ENCODE results near the gene MPL. TPM values are rescaled to one million over a fixed set of nuclear protein-coding genes. Genes with fewer than 3 reads are reported as not detected.
A peak's percentile ranks its signal among the peaks of the same experiment; 100 is the strongest.

Gene MPL
- total RNA-seq, 3 donors from 2014 or later = not detected

DNA sequence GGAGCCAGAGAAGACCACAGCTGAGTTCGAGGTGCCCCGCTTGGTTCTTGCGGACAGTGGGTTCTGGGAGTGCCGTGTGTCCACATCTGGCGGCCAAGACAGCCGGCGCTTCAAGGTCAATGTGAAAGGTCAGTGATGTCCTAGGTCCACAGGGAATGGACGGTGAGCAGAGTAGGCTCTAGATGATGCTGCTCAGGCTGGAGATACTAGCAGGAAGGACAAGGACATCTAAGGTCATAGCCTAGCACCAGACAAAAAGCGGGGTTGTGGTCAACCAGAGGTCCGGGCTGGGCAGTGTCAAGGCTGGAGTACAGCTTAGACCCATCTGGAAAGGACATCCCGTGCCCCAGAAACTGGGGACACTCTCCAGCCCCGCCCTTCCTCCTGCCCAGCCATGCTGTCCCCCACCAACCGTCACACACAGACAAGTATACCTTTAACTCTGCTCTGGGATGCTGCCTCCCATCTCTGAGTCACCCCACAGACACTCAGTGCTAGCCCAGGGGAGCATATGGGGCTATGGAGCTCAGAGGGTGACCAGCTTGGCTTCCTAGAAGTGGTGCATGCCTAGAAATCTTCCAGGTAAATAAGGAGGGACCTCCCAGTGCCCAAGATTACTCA, 28.1 kb upstream of the MPL start:
- H3K36me3 ChIP-seq = no peaks in the 10 kb centered on the region
- intact Hi-C loops (cut with DNase I; ENCODE audit: low total_unique reads) = no loop called here
- H3K4me1 ChIP-seq = no peaks in the 10 kb centered on the region
- no peaks in the 10 kb centered on the region for H3K27me3 ChIP-seq
- peak in 1 of 2 donors; percentile 28 for DNase-seq (ENCODE audit: low spot score in 2 of 2)
- no peaks in the 10 kb centered on the region for H3K9me3 ChIP-seq
- no peak overlapping the region for H3K4me3 ChIP-seq
- H3K27ac ChIP-seq = no peak overlapping the region
- TF ChIP-seq, protein P1, sequence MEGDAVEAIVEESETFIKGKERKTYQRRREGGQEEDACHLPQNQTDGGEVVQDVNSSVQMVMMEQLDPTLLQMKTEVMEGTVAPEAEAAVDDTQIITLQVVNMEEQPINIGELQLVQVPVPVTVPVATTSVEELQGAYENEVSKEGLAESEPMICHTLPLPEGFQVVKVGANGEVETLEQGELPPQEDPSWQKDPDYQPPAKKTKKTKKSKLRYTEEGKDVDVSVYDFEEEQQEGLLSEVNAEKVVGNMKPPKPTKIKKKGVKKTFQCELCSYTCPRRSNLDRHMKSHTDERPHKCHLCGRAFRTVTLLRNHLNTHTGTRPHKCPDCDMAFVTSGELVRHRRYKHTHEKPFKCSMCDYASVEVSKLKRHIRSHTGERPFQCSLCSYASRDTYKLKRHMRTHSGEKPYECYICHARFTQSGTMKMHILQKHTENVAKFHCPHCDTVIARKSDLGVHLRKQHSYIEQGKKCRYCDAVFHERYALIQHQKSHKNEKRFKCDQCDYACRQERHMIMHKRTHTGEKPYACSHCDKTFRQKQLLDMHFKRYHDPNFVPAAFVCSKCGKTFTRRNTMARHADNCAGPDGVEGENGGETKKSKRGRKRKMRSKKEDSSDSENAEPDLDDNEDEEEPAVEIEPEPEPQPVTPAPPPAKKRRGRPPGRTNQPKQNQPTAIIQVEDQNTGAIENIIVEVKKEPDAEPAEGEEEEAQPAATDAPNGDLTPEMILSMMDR (IDR thresholded peaks at IDR 0.05) = no peak
- TF ChIP-seq POLR2A (IDR thresholded peaks at IDR 0.05) (no peak), POLR2AphosphoS5 (IDR thresholded peaks at IDR 0.05) (no peak)

DNA sequence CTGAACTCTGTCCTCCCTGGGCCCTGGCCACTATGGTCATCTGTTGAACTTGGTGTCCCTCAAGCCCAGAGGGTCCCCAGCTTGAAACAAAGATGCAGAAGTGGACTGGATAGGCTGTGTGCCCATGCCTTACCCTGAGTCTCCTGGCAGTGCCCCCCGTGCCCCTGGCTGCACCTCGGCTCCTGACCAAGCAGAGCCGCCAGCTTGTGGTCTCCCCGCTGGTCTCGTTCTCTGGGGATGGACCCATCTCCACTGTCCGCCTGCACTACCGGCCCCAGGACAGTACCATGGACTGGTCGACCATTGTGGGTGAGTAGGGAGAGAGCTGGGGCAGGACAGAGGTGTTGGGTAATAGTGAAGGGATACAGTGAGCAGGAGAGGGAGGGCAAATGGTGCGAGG, 26.1 kb upstream of the MPL start:
- intact Hi-C loops (cut with DNase I; ENCODE audit: low total_unique reads) = no loop called here
- no peaks in the 10 kb centered on the region for H3K4me1 ChIP-seq
- no peak overlapping the region for H3K27ac ChIP-seq
- no peaks in the 10 kb centered on the region for H3K27me3 ChIP-seq
- H3K36me3 ChIP-seq = no peaks in the 10 kb centered on the region
- no peaks in the 10 kb centered on the region for H3K9me3 ChIP-seq
- H3K4me3 ChIP-seq = no peak overlapping the region
- TF ChIP-seq, protein P1 (IDR thresholded peaks at IDR 0.05) = no peak
- no peak for TF ChIP-seq POLR2A (IDR thresholded peaks at IDR 0.05)
- no peak for TF ChIP-seq POLR2AphosphoS5 (IDR thresholded peaks at IDR 0.05)
- no peak for DNase-seq (ENCODE audit: low spot score in 2 of 2)

DNA sequence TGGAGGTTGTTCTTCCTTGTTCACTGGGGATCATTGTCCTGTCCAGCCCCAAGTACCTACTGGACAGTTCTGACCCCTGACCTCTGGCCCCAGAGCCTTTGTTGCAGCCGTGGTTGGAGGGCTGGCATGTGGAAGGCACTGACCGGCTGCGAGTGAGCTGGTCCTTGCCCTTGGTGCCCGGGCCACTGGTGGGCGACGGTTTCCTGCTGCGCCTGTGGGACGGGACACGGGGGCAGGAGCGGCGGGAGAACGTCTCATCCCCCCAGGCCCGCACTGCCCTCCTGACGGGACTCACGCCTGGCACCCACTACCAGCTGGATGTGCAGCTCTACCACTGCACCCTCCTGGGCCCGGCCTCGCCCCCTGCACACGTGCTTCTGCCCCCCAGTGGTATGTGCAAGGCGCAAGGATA, 25.4 kb upstream of the MPL start:
- Histone ChIP-seq H3K27me3 (no peaks in the 10 kb centered on the region), H3K27ac (no peak overlapping the region), H3K4me3 (no peak overlapping the region), H3K9me3 (no peaks in the 10 kb centered on the region), H3K4me1 (no peaks in the 10 kb centered on the region), H3K36me3 (no peaks in the 10 kb centered on the region)
- intact Hi-C loops (cut with DNase I; ENCODE audit: low total_unique reads) = no loop called here
- TF ChIP-seq POLR2A (IDR thresholded peaks at IDR 0.05) = no peak
- TF ChIP-seq, protein P1 (IDR thresholded peaks at IDR 0.05) = no peak
- no peak for TF ChIP-seq POLR2AphosphoS5 (IDR thresholded peaks at IDR 0.05)
- DNase-seq (ENCODE audit: low spot score in 2 of 2) = peak in 1 of 2 donors; percentile 44

DNA sequence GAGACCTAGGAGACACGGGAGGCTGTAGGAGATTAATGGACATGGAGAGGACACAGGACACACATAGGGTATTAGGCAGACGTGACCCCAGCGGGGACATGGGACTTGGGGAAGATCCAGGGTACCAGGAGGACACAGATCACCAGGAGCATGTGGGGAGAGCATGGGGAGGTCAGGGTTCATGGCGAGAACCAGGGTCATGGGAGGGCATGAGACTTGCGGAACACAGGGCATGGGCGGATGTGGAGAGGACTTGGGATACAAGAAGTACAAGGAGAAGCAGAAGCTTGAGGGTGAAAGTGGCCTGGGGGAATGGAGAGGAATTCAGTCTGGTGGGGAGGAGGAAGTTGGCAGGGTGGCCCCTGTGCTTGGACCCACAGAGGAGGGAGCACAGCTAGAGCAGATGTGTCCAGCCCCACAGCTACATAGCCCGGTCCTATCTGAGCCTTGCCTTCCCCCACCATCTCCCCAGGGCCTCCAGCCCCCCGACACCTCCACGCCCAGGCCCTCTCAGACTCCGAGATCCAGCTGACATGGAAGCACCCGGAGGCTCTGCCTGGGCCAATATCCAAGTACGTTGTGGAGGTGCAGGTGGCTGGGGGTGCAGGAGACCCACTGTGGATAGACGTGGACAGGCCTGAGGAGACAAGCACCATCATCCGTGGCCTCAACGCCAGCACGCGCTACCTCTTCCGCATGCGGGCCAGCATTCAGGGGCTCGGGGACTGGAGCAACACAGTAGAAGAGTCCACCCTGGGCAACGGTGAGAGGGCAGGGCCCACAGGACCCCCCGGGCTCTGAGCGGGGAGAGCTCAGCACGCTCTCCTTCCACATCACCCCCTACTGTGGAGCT, 24.7 kb upstream of the MPL start:
- intact Hi-C loops (cut with DNase I; ENCODE audit: low total_unique reads) = no loop called here
- Histone ChIP-seq H3K27ac (no peak overlapping the region), H3K4me1 (no peaks in the 10 kb centered on the region), H3K4me3 (no peak overlapping the region), H3K36me3 (no peaks in the 10 kb centered on the region), H3K9me3 (no peaks in the 10 kb centered on the region), H3K27me3 (no peaks in the 10 kb centered on the region)
- TF ChIP-seq POLR2A (IDR thresholded peaks at IDR 0.05) (no peak), POLR2AphosphoS5 (IDR thresholded peaks at IDR 0.05) (no peak)
- TF ChIP-seq, protein P1 (IDR thresholded peaks at IDR 0.05) = no peak
- DNase-seq (ENCODE audit: low spot score in 2 of 2) = no peak

DNA sequence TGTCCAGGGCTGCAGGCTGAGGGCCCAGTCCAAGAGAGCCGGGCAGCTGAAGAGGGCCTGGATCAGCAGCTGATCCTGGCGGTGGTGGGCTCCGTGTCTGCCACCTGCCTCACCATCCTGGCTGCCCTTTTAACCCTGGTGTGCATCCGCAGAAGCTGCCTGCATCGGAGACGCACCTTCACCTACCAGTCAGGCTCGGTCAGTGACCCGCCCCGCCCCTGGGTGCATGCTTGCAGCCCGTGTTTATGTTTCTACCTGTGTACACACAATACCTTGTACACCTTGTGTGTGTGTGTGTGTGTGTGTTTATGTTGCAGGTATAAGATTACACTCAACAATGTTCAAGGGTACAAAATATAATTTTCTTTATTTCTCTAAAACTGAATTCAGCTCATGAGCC, 23.8 kb upstream of the MPL start:
- Histone ChIP-seq H3K4me1 (no peaks in the 10 kb centered on the region), H3K4me3 (no peak overlapping the region), H3K27ac (no peak overlapping the region), H3K36me3 (no peaks in the 10 kb centered on the region), H3K27me3 (no peaks in the 10 kb centered on the region), H3K9me3 (no peaks in the 10 kb centered on the region)
- no peak for TF ChIP-seq POLR2AphosphoS5 (IDR thresholded peaks at IDR 0.05)
- no peak for DNase-seq (ENCODE audit: low spot score in 2 of 2)
- intact Hi-C loops (cut with DNase I; ENCODE audit: low total_unique reads) = no loop called here
